ENCODE measurements around the gene TXNRD1.

DNA sequence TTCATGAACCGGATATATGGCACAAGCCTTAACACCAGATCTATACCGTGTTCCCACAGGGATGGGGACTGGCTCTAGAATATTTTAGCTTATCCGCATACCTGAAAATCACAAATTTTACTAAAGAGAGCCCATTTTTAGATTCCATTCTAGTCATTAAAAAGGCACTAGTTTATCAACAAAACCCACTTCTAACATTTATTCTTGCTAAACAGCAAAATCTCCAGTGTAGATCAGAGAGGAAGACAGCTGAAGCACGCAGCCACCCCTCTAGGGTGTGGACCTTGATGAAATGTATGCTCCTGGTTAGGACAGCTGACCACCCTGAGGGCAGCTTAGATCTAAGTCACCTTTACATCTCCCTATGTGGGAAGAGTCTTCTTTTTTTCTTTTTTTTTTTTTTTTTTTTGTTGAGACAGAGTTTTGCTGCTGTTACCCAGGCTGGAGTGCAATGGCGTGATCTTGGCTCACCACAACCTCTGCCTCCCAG lies 150.4 kb downstream of the TXNRD1 start:
- TF ChIP-seq RXRA (IDR thresholded peaks at IDR 0.05) (no peak), EGR1 (IDR thresholded peaks at IDR 0.05; ENCODE audit: low read depth in 2 of 2) (no peak), TAF1 (conservative IDR thresholded peaks at IDR 0.05) (no peak), YY1 (IDR thresholded peaks at IDR 0.05) (no peak), JUND (IDR thresholded peaks at IDR 0.05) (no peak)
- TF ChIP-seq, protein P1, sequence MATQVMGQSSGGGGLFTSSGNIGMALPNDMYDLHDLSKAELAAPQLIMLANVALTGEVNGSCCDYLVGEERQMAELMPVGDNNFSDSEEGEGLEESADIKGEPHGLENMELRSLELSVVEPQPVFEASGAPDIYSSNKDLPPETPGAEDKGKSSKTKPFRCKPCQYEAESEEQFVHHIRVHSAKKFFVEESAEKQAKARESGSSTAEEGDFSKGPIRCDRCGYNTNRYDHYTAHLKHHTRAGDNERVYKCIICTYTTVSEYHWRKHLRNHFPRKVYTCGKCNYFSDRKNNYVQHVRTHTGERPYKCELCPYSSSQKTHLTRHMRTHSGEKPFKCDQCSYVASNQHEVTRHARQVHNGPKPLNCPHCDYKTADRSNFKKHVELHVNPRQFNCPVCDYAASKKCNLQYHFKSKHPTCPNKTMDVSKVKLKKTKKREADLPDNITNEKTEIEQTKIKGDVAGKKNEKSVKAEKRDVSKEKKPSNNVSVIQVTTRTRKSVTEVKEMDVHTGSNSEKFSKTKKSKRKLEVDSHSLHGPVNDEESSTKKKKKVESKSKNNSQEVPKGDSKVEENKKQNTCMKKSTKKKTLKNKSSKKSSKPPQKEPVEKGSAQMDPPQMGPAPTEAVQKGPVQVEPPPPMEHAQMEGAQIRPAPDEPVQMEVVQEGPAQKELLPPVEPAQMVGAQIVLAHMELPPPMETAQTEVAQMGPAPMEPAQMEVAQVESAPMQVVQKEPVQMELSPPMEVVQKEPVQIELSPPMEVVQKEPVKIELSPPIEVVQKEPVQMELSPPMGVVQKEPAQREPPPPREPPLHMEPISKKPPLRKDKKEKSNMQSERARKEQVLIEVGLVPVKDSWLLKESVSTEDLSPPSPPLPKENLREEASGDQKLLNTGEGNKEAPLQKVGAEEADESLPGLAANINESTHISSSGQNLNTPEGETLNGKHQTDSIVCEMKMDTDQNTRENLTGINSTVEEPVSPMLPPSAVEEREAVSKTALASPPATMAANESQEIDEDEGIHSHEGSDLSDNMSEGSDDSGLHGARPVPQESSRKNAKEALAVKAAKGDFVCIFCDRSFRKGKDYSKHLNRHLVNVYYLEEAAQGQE (IDR thresholded peaks at IDR 0.05) = no peak
- TF ChIP-seq, protein P2, sequence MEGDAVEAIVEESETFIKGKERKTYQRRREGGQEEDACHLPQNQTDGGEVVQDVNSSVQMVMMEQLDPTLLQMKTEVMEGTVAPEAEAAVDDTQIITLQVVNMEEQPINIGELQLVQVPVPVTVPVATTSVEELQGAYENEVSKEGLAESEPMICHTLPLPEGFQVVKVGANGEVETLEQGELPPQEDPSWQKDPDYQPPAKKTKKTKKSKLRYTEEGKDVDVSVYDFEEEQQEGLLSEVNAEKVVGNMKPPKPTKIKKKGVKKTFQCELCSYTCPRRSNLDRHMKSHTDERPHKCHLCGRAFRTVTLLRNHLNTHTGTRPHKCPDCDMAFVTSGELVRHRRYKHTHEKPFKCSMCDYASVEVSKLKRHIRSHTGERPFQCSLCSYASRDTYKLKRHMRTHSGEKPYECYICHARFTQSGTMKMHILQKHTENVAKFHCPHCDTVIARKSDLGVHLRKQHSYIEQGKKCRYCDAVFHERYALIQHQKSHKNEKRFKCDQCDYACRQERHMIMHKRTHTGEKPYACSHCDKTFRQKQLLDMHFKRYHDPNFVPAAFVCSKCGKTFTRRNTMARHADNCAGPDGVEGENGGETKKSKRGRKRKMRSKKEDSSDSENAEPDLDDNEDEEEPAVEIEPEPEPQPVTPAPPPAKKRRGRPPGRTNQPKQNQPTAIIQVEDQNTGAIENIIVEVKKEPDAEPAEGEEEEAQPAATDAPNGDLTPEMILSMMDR (IDR thresholded peaks at IDR 0.05; ENCODE audit: low read depth, low read length, missing input control) = no peak
- TF ChIP-seq, protein P3, sequence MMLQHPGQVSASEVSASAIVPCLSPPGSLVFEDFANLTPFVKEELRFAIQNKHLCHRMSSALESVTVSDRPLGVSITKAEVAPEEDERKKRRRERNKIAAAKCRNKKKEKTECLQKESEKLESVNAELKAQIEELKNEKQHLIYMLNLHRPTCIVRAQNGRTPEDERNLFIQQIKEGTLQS (IDR thresholded peaks at IDR 0.05) = no peak
- TF ChIP-seq, protein P4, sequence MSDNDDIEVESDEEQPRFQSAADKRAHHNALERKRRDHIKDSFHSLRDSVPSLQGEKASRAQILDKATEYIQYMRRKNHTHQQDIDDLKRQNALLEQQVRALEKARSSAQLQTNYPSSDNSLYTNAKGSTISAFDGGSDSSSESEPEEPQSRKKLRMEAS (IDR thresholded peaks at IDR 0.05) = no peak
